ENCODE measurements around the gene KRT32. TPM values are rescaled to one million over a fixed set of nuclear protein-coding genes. Genes with fewer than 3 reads are reported as not detected.

KRT32 gene
- polyA plus RNA-seq, 1 donor (not counting 4 experiments of a cell fraction or from before 2014, with no cell fraction given), result not detected

DNA sequence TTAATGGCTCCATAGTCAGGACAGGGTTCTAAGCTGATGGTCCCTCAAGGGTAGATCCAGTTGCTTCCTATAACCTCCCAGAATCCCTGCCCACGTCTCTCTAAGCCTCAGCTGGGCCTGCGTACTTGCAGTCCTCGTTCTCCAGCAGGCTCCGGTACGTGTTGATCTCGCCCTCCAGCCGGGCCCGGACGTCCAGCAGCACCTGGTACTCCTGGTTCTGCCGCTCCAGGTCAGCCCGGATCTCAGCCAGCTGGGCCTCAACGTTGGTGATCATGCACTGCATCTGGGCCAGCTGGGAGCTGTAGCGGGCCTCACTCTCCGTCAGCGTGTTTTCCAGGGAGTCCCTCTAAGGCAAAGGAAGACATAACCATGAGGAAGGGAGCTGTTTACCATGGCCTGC is 4.5 kb downstream of the KRT32 start:
- Histone ChIP-seq H3K4me2 (ENCODE audit: control insufficient read depth, extremely low read depth, insufficient read depth, low read depth, low read length) (no peak overlapping the region), H3K27me3 (ENCODE audit: control insufficient read depth, extremely low read depth, insufficient read depth, low read length) (no peaks in the 10 kb centered on the region), H3K36me3 (ENCODE audit: control insufficient read depth in 2 of 2, extremely low read depth in 1 of 2, insufficient read depth in 2 of 2, low read length in 2 of 2) (no peaks in the 10 kb centered on the region), H3K27ac (ENCODE audit: control insufficient read depth, insufficient read depth, low read length) (no peak overlapping the region), H3K9me1 (ENCODE audit: control insufficient read depth, extremely low read depth, insufficient read depth, low read length) (no peaks in the 10 kb centered on the region), H3K9me3 (ENCODE audit: control insufficient read depth, low read depth, low read length) (no peaks in the 10 kb centered on the region), H3K79me2 (ENCODE audit: control insufficient read depth, insufficient read depth, low read length) (no peaks in the 10 kb centered on the region), H4K20me1 (ENCODE audit: control insufficient read depth, extremely low read depth, insufficient read depth, low read length) (no peaks in the 10 kb centered on the region), H3K9ac (ENCODE audit: control insufficient read depth, extremely low read depth, insufficient read depth, low read length) (no peak overlapping the region), H2AFZ (ENCODE audit: control insufficient read depth, low read length) (no peak overlapping the region), H3K4me3 (ENCODE audit: control insufficient read depth in 2 of 3, extremely low read depth in 1 of 3, insufficient read depth in 2 of 3, low read depth in 1 of 3, low read length in 3 of 3) (no peak overlapping the region), H3K4me1 (ENCODE audit: control insufficient read depth, extremely low read depth, insufficient read depth, low read length) (peaks cover 16% of the 10 kb centered on the region)
- DNase-seq (ENCODE audit: low read depth, low spot score), result no peak
- dilution Hi-C loops (cut with MboI; ENCODE audit: extremely low pct_ligation_motif_present, low sequenced_read_pairs), result no loop called here
- TF ChIP-seq, protein P1, sequence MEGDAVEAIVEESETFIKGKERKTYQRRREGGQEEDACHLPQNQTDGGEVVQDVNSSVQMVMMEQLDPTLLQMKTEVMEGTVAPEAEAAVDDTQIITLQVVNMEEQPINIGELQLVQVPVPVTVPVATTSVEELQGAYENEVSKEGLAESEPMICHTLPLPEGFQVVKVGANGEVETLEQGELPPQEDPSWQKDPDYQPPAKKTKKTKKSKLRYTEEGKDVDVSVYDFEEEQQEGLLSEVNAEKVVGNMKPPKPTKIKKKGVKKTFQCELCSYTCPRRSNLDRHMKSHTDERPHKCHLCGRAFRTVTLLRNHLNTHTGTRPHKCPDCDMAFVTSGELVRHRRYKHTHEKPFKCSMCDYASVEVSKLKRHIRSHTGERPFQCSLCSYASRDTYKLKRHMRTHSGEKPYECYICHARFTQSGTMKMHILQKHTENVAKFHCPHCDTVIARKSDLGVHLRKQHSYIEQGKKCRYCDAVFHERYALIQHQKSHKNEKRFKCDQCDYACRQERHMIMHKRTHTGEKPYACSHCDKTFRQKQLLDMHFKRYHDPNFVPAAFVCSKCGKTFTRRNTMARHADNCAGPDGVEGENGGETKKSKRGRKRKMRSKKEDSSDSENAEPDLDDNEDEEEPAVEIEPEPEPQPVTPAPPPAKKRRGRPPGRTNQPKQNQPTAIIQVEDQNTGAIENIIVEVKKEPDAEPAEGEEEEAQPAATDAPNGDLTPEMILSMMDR (optimal IDR thresholded peaks at IDR 0.05 in 1 of 3, IDR thresholded peaks at IDR 0.05 in 1 of 3, conservative IDR thresholded peaks at IDR 0.05 in 1 of 3; ENCODE audit: extremely low read depth in 1 of 3, insufficient read depth in 2 of 3, low read length in 3 of 3), result no peak
- TF ChIP-seq EZH2 (IDR thresholded peaks at IDR 0.05; ENCODE audit: low read length), result no peak
- no peak for FAIRE-seq

DNA sequence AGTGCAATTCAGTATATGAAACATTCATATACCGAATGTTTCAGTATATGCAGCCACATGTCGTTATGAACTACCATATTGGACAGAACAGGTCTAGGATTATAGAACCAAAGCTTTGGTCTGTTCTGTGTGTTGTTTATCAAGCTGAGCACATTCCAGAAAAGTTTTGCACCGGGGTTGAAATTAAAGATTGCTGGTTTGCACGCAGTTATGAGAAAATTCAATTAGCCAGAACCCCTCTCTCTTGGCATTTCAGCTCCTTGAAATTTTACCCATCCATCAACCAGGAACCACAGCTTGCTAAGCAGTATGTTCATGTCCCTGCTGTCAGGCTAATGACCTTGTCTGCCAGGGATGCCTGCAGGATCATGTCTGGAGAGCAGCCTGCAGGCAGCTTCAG is 9.5 kb downstream of the KRT32 start:
- FAIRE-seq, result peak; percentile 5
- no peaks in the 10 kb centered on the region for H3K79me2 ChIP-seq (ENCODE audit: control insufficient read depth, insufficient read depth, low read length)
- no peak overlapping the region for H3K9ac ChIP-seq (ENCODE audit: control insufficient read depth, extremely low read depth, insufficient read depth, low read length)
- H3K36me3 ChIP-seq (ENCODE audit: control insufficient read depth in 2 of 2, extremely low read depth in 1 of 2, insufficient read depth in 2 of 2, low read length in 2 of 2), result no peaks in the 10 kb centered on the region
- H3K4me3 ChIP-seq (ENCODE audit: control insufficient read depth in 2 of 3, extremely low read depth in 1 of 3, insufficient read depth in 2 of 3, low read depth in 1 of 3, low read length in 3 of 3), result no peak overlapping the region
- peaks cover 3% of the 10 kb centered on the region for H3K4me1 ChIP-seq (ENCODE audit: control insufficient read depth, extremely low read depth, insufficient read depth, low read length)
- no peak for DNase-seq (ENCODE audit: low read depth, low spot score)
- TF ChIP-seq, protein P1 (optimal IDR thresholded peaks at IDR 0.05 in 1 of 3, IDR thresholded peaks at IDR 0.05 in 1 of 3, conservative IDR thresholded peaks at IDR 0.05 in 1 of 3; ENCODE audit: extremely low read depth in 1 of 3, insufficient read depth in 2 of 3, low read length in 3 of 3), result no peak
- TF ChIP-seq EZH2 (IDR thresholded peaks at IDR 0.05; ENCODE audit: low read length), result no peak
- H4K20me1 ChIP-seq (ENCODE audit: control insufficient read depth, extremely low read depth, insufficient read depth, low read length), result no peaks in the 10 kb centered on the region
- H3K9me3 ChIP-seq (ENCODE audit: control insufficient read depth, low read depth, low read length), result no peaks in the 10 kb centered on the region
- no peak overlapping the region for H3K4me2 ChIP-seq (ENCODE audit: control insufficient read depth, extremely low read depth, insufficient read depth, low read depth, low read length)
- no peak overlapping the region for H3K27ac ChIP-seq (ENCODE audit: control insufficient read depth, insufficient read depth, low read length)
- dilution Hi-C loops (cut with MboI; ENCODE audit: extremely low pct_ligation_motif_present, low sequenced_read_pairs), result no loop called here
- no peak overlapping the region for H2AFZ ChIP-seq (ENCODE audit: control insufficient read depth, low read length)
- H3K27me3 ChIP-seq (ENCODE audit: control insufficient read depth, extremely low read depth, insufficient read depth, low read length), result no peaks in the 10 kb centered on the region
- H3K9me1 ChIP-seq (ENCODE audit: control insufficient read depth, extremely low read depth, insufficient read depth, low read length), result no peaks in the 10 kb centered on the region

Measured in keratinocyte (primary cell).